GM12873 (cell line): ENCODE results near the gene CPNE1.

ENCODE experiments used
- CTCF ChIP-seq: IDR thresholded peaks from 2 replicates; pipeline ENCODE4 v1.5.1; 2012; ENCODE audit warnings: low read depth, mild to moderate bottlenecking, moderate library complexity, low read length, control low read depth; ENCODE audit not compliant: insufficient read depth; ENCODE audit errors: missing control alignments

Gene CPNE1

DNA sequence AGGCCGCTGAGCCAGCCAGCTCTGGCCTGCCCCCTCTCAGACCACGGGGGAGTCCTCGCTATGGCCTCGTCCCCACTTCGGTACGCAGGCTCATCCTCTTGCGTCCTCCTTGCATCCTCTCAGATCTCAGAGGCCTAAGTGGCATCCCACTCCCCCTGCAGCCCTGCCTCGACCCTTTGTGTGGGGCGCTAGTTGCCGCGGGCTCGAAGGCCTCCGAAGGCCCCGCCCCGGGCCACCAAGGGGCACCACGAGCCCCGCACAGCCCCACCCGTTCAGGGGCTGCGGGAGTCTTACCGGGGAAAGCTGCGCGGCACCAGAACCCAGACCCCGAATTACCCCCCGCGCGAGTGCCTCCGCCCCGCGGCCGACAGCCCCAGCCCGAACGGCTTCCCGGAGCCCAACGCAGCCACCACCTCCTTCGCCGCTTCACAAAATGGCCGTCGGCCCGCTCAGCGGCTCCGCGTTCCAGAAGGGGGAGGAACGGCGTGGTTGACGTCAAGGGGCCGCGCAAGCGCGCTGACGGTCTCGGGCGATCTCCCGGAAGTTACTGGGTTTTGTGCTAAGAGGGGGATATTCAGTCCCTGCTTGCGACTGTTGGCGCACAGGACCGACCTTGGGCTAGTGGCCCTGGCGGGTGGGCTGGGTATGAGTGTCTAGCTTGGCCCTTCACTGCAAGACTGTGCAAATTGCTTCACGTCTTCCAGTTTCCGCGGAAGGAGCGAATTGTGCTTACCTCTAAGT is at the start of gene CPNE1, which contains the start of gene RBM12:
Gene CPNE1, minus strand, starts transcription at position 435 of the 741 bp plus-strand sequence. CDS start 31,977 bp downstream, outside the sequence.
Gene RBM12, minus strand, starts transcription at position 435 of the 741 bp plus-strand sequence. CDS start 9,578 bp downstream, outside the sequence.
- no peak for TF ChIP-seq CTCF

DNA sequence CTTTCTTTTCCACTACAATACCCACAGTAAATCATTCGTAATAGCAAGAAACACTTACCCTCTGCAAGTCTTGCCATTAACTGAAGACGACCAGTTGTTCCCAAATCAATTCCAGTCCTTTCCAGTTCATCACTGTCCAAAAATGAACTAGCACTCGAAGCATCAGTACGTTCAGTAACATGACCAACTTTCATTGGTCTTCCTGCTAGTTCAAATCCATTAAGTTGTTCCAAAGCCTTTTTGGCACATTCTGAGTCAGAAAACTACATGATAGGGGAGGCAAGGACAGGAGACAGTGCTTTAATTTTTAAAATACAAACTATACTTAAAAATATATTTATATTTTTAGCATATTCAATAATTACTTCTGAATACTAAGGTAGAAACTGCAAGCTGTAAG is 49.4 kb upstream of the CPNE1 start:
- no peak for TF ChIP-seq CTCF

DNA sequence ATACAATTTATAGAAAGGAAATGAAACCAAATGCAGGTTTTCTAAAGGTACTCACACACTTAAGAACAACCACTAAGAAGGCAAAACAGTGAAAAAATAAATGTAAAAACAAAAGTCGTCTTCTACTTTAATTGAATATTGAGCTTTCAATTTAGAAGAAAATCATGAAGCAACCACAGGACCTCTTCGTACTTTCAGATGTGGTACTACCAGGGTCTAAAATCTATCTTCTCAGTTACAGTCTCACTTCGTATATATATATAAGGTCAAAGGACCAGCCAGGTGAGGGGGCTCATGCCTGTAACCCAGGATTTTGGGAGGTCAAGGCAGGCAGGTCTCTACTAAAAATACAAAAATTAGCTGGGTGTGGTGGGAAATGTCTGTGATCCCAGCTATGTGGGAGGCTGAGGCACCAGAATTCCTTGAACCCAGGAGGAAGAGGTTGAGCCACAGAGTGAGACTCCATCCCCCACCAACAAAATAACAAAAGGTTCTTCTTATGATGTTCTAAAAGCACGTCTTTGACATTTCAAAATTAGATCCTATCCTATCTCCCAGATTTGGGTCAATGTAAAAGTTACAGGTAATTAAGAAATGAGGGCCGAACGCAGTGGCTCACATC is 47.0 kb upstream of the CPNE1 start:
- TF ChIP-seq CTCF: no peak

- no peak for TF ChIP-seq CTCF
Measured at GRCh38 chr20:35710884-35711587, 46.3 kb upstream of the CPNE1 start.

- TF ChIP-seq CTCF: no peak
Measured at GRCh38 chr20:35710039-35710438, 45.3 kb upstream of the CPNE1 start.

DNA sequence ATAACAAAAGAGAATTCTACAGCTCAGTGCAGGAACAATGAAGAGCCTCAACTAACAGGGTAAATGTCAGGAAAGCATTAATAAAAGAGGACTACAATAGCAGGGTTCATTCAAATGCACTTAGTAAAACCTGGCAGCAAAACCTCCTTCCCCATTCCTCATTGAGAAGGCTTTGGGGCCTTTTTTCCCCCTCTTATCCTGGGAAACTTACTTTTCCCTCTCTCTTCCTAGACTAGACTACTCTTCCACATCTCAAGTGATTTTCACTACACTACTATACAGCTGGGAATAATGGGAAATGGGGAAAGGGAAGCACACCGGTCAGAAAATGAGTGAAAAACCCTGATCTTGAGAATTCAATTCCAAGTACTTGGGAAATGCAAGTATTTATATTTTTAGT is 44.6 kb upstream of the CPNE1 start:
- no peak for TF ChIP-seq CTCF

GRCh38 chr20:35708502-35708901 is 43.8 kb upstream of the CPNE1 start:
- no peak for TF ChIP-seq CTCF
